Heart left ventricle (tissue), 16 donors: ENCODE data around the gene ZGPAT. TPM values are rescaled to one million over a fixed set of nuclear protein-coding genes. Genes with fewer than 3 reads are reported as not detected.

Experiments
- ATAC-seq, 4 donors: fragments of 200-7000 bp; cut with Tn5 transposase; one replicate each; pipeline ENCODE4 v1.9.1; 2020 to 2022; ENCODE audit warnings: moderate library complexity in 4 of 4, mild to moderate bottlenecking in 3 of 4, moderate number of reproducible peaks in 1 of 4
- DNase-seq, 5 donors: peaks; one replicate each; pipeline ENCODE4 v3.0.0-alpha.2; 2020
- H3K27ac ChIP-seq, 12 donors: fragments of 200-600 bp; sonication (generic) in 4 of 12; one replicate each; pipeline versions ENCODE4 v1.5.0 to v1.8.0; 2016 to 2022; ENCODE audit warnings: mild to moderate bottlenecking in 2 of 12
- H3K27me3 ChIP-seq, 9 donors: fragments of 200-600 bp; sonication (generic) in 2 of 9; one replicate each; pipeline versions ENCODE4 v1.5.1 to v1.8.0; 2016 to 2022; ENCODE audit warnings: mild to moderate bottlenecking in 3 of 9
- H3K36me3 ChIP-seq, 9 donors: fragments of 200-600 bp; sonication (generic) in 2 of 9; one replicate each; pipeline versions ENCODE4 v1.5.0 to v1.8.0; 2018 to 2022; ENCODE audit warnings: mild to moderate bottlenecking in 2 of 9
- H3K4me1 ChIP-seq, 12 donors: fragments of 200-600 bp; sonication (generic) in 4 of 12; one replicate each; pipeline versions ENCODE4 v1.5.0 to v1.8.0; 2016 to 2022; ENCODE audit warnings: mild to moderate bottlenecking in 3 of 12
- H3K4me3 ChIP-seq, 12 donors: fragments of 200-600 bp; sonication (generic) in 4 of 12; one replicate each; pipeline versions ENCODE4 v1.5.0 to v1.8.0; 2017 to 2022; ENCODE audit warnings: mild to moderate bottlenecking in 9 of 12, moderate library complexity in 4 of 12
- H3K9me3 ChIP-seq, 12 donors: fragments of 200-600 bp; sonication (generic) in 4 of 12; one replicate each; pipeline versions ENCODE4 v1.5.0 to v1.8.0; 2016 to 2022; ENCODE audit warnings: mild to moderate bottlenecking in 1 of 12
- POLR2A ChIP-seq, 2 donors: fragments of 450-650 bp; IDR thresholded peaks; one replicate each; pipeline ENCODE4 v1.6.1; 2017; ENCODE audit warnings: antibody characterized with exemption in 2 of 2, mild to moderate bottlenecking in 2 of 2, moderate library complexity in 2 of 2
- WGBS, 4 donors: extraction: QIAGEN DNeasy Blood & Tissue Kit in 2 of 4; methylation state at CpG; one replicate each; pipeline versions ENCODE4 v1.1.5 to v1.1.7; 2013 to 2018; 5-methylcytosine and 5-hydroxymethylcytosine counted together
- intact Hi-C, 10 donors: fragments of 100-400 bp; cut with DNase I; formaldehyde crosslinking; loops; one replicate each; pipeline versions ENCODE4 v1.11.1 to v1.14.2; 2022
- polyA plus RNA-seq, 2 donors: library from polyadenylated mRNA; stranded (reverse); fragments of 200-250 nt; gene quantifications; one replicate each; pipeline ENCODE4 v1.2.3, GENCODE V29; 2013
- total RNA-seq, 9 donors: library from RNA; depleted of rRNA in 2 of 9; stranded (reverse); fragments of >200 nt in 2 of 9; fragmentation: NEBNext Ultra II Directional in 3 of 9; extraction: Animal tissue kit (Norgen Biotek cat#: 25700) in 3 of 9; gene quantifications; one replicate each; pipeline versions ENCODE4 v1.1.0 to v1.2.4, GENCODE V29; 2016 to 2023
- TF ChIP-seq, protein P1 (sequence below), 12 donors: fragments of 200-600 bp; sonication (generic) in 4 of 12; IDR thresholded peaks; one replicate each; pipeline versions ENCODE4 v1.5.0 to v1.8.0; 2018 to 2022; ENCODE audit warnings: antibody characterized with exemption in 12 of 12, mild to moderate bottlenecking in 5 of 12
- donor health status: ischemic (EF 13 %, LVEDD 7.1; RV severe dilation, severe dysfunction).
- donor health status: healthy with polysubstance abuse.
- donor health status: DM: no; HTN: yes; CAD: no.
- donor health status: DM: no; HTN: no; CAD: no.
- donor health status: ischemic (EF 25% LVEDD 6.9; RV normal size, moderate dysfunction).
- donor health status: ischemic (EF 25% LVEDD 5.7; RV mildly dilated, moderate dysfunction).
- donor health status: healthy.
- donor health status: DM: yes; HTN: yes; CAD: no.
- donor health status: ischemic (EF 35%, LVEDD 5.7; RV mildly dilated, moderate dysfunction).
- donor health status: nonischemic (EF 11% LVEDD 7.7; RV severe dilation, severe dysfunction).
- donor health status: DM: yes; HTN: yes; CAD: no.
- donor health status: PGD.
- donor health status: ischemic (EF 29% LVEDD 5.4; RV normal size, mild dysfunction).
- donor health status: nonischemic (EF 23%, LVEDD 6.1; RV moderate dilation, normal function).

ZGPAT gene
- total and polyA plus RNA-seq, 11 donors, result 12.9 to 34.4 (median 20.0) TPM

DNA sequence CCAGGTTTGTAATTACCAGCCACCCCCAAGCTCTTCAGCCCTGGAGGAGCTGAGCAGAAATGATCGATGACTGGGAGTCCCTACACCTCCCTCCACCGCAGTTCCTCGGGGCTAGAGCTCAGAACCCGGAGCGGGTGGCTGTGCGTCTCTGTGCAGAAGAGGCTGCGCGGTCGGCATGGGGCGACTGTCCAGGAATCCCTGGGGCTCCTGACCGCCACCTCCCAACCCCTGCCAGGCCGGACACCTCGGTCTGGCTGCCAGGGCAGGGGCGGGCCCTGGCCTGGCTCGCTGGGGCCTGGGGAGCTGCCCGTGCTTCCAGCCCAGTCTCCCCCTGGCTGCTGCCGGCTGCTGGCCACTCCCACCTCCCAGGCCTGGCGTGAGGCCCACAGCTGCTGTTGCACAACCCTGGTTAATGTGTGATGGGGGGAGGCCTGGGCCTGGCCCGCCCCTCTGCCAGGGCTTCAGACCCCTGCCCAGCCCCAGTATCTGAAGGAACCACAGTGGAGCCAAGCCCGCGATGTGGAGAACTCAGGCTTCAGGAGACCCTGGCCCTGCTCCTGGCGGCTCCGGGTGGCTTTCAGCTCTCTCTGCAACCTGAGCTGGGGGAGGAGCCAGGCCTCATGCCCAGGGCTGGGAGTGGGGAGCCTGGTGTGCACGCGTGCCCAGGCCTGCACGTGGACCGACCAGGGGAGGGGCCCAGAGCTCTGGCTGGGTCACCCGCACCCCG lies 33.0 kb downstream of the ZGPAT start:
- peaks cover 0 to 49% (median 40%) of the 10 kb centered on the region in 9 donors for H3K36me3 ChIP-seq
- DNase-seq (peak; percentile 93 to 96 (median 94)), ATAC-seq (peak; percentile 77 to 89 (median 82))
- 0 to 5% (median 2%) methylated on average over 13 to 29 of the region's 29 CpGs for WGBS, 4 donors
- H3K9me3 ChIP-seq, result no peaks in the 10 kb centered on the region
- TF ChIP-seq POLR2A (IDR thresholded peaks at IDR 0.05), result peak in 1 of 2 donors; percentile 26
- TF ChIP-seq, protein P1, sequence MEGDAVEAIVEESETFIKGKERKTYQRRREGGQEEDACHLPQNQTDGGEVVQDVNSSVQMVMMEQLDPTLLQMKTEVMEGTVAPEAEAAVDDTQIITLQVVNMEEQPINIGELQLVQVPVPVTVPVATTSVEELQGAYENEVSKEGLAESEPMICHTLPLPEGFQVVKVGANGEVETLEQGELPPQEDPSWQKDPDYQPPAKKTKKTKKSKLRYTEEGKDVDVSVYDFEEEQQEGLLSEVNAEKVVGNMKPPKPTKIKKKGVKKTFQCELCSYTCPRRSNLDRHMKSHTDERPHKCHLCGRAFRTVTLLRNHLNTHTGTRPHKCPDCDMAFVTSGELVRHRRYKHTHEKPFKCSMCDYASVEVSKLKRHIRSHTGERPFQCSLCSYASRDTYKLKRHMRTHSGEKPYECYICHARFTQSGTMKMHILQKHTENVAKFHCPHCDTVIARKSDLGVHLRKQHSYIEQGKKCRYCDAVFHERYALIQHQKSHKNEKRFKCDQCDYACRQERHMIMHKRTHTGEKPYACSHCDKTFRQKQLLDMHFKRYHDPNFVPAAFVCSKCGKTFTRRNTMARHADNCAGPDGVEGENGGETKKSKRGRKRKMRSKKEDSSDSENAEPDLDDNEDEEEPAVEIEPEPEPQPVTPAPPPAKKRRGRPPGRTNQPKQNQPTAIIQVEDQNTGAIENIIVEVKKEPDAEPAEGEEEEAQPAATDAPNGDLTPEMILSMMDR (IDR thresholded peaks at IDR 0.05), result peak in 7 of 12 donors; percentile 14 to 64 (median 48)
- H3K27ac ChIP-seq, result peak overlapping the region; percentile 77 to 99 (median 94)
- no peaks in the 10 kb centered on the region for H3K27me3 ChIP-seq
- peak overlapping the region; percentile 40 to 81 (median 67) for H3K4me3 ChIP-seq
- intact Hi-C loops, result loop anchor here in 1 of 10 donors (5.0 kb wide), 1 partner anchor 87 kb away; no protein-coding TSS in a partner anchor
- peaks cover 9 to 46% (median 35%) of the 10 kb centered on the region in 12 donors for H3K4me1 ChIP-seq

DNA sequence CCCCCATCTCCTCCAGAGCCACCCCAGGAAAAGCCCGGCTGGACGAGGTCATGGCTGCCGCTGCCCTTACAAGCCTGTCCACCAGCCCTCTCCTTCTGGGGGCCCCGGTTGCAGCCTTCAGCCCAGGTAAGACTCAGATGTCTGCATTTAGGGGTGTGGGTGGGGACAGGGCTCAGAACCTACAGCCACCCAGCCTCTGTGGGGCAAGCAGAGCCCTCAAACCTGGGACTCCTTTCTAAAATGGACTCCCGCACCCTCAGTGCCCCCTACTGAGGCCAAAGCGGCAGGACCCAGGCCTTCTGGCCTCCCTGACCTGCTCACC lies 33.5 kb downstream of the ZGPAT start:
- peak overlapping the region in 11 of 12 donors; percentile 40 to 81 (median 67) for H3K4me3 ChIP-seq
- no peak for TF ChIP-seq POLR2A (IDR thresholded peaks at IDR 0.05)
- TF ChIP-seq, protein P1 (IDR thresholded peaks at IDR 0.05), result no peak
- intact Hi-C loops, result loop anchor here in 1 of 10 donors (5.0 kb wide), 1 partner anchor 86 kb away; no protein-coding TSS in a partner anchor
- peaks cover 9 to 46% (median 35%) of the 10 kb centered on the region in 12 donors for H3K4me1 ChIP-seq
- ATAC-seq (no peak), DNase-seq (no peak)
- H3K27ac ChIP-seq, result peak overlapping the region in 11 of 12 donors; percentile 88 to 99 (median 94)
- no peaks in the 10 kb centered on the region for H3K27me3 ChIP-seq
- no peaks in the 10 kb centered on the region for H3K9me3 ChIP-seq
- peaks cover 0 to 49% (median 42%) of the 10 kb centered on the region in 9 donors for H3K36me3 ChIP-seq
- 19 to 33% (median 26%) methylated on average over 5 to 6 of the region's 6 CpGs for WGBS, 4 donors

DNA sequence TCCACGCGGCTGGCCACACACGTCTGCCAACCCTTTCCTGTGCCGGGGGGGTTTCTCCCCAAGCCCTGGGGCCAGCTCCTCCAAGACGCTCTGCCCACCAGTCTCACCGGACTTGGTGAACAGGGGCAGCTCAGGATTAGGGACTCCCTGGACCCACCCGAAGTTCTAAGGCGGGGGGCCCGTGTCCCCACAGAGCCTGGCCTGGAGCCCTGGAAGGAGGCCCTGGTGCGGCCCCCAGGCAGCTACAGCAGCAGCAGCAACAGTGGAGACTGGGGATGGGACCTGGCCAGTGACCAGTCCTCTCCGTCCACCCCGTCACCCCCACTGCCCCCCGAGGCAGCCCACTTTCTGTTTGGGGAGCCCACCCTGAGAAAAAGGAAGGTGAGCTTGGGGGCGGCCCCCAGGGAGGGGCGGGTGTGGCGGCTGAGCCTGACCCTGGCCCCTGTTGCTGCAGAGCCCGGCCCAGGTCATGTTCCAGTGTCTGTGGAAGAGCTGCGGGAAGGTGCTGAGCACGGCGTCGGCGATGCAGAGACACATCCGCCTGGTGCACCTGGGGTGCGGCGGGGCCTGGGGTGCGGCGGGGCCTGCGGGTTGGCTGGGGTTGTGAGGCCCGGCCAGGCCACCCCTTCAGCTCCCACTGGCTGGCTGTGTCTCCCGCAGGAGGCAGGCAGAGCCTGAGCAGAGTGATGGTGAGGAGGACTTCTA lies 34.0 kb downstream of the ZGPAT start:
- DNase-seq (peak in 1 of 5 donors; percentile 65), ATAC-seq (no peak)
- peaks cover 9 to 46% (median 35%) of the 10 kb centered on the region in 12 donors for H3K4me1 ChIP-seq
- H3K27ac ChIP-seq, result peak overlapping the region in 11 of 12 donors; percentile 88 to 99 (median 94)
- TF ChIP-seq, protein P1 (IDR thresholded peaks at IDR 0.05), result no peak
- TF ChIP-seq POLR2A (IDR thresholded peaks at IDR 0.05), result no peak
- H3K4me3 ChIP-seq, result peak overlapping the region in 10 of 12 donors; percentile 51 to 81 (median 68)
- intact Hi-C loops, result loop anchor here in 1 of 10 donors (5.0 kb wide), 1 partner anchor 85 kb away; no protein-coding TSS in a partner anchor
- peaks cover 0 to 54% (median 45%) of the 10 kb centered on the region in 9 donors for H3K36me3 ChIP-seq
- 79 to 83% (median 80%) methylated on average over 15 to 30 of the region's 30 CpGs for WGBS, 4 donors
- H3K9me3 ChIP-seq, result no peaks in the 10 kb centered on the region
- no peaks in the 10 kb centered on the region for H3K27me3 ChIP-seq
